Choroid plexus epithelial cell (primary cell): ENCODE measurements around the gene TRAF2.

ENCODE experiments used
- DNase-seq: peaks from one replicate; pipeline ENCODE4 v3.0.0-alpha.2; 2010; ENCODE audit warnings: low read depth
- H3K4me3 ChIP-seq: 2 replicates; pipeline ENCODE4 v1.5.1; 2011; ENCODE audit warnings: low read depth, mild to moderate bottlenecking, control low read depth, low read length, moderate library complexity
- CTCF ChIP-seq: conservative IDR thresholded peaks from 2 replicates; pipeline ENCODE4 v1.5.1; 2011; ENCODE audit warnings: low read depth, mild to moderate bottlenecking, control low read depth, inconsistent platforms, low read length, moderate library complexity

Gene TRAF2

GRCh38 chr9:136962701-136963248 is 76.5 kb downstream of the TRAF2 start:
- no peak overlapping the region for H3K4me3 ChIP-seq
- DNase-seq: no peak
- TF ChIP-seq CTCF: no peak

- no peak for DNase-seq
- TF ChIP-seq CTCF: no peak
- no peak overlapping the region for H3K4me3 ChIP-seq
Observed at GRCh38 chr9:136963341-136963740, 77.0 kb downstream of the TRAF2 start.

- TF ChIP-seq CTCF: no peak
- DNase-seq: no peak
- H3K4me3 ChIP-seq: no peak overlapping the region
Observed at GRCh38 chr9:136963751-136964150, 77.4 kb downstream of the TRAF2 start.

DNA sequence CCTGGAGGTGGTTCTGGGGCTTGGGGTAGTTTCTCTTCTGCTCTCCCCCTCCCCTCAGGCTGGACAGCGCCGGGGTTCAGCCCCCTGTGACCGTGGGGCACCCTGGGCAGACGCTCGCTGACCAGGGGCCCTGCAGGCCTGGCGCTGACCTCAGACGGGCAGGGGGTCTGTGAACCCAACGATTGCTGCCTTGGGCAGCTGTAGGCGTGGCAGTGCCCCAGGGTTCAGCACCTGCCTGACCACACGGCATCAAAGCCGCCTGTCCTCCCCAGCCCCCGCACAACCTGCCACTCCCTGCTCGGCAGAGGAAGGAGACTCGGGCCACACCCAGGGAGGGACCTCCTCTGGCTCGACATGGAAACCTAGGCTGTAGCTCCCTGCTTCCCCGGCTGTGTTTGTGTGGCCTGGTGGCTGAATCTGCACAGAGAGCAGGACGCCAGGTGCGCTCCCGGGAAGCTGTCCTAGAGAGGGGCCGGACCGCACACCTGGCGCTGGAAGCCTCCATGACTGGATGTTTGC is 77.9 kb downstream of the TRAF2 start:
- TF ChIP-seq CTCF: no peak
- H3K4me3 ChIP-seq: no peak overlapping the region
- no peak for DNase-seq

DNA sequence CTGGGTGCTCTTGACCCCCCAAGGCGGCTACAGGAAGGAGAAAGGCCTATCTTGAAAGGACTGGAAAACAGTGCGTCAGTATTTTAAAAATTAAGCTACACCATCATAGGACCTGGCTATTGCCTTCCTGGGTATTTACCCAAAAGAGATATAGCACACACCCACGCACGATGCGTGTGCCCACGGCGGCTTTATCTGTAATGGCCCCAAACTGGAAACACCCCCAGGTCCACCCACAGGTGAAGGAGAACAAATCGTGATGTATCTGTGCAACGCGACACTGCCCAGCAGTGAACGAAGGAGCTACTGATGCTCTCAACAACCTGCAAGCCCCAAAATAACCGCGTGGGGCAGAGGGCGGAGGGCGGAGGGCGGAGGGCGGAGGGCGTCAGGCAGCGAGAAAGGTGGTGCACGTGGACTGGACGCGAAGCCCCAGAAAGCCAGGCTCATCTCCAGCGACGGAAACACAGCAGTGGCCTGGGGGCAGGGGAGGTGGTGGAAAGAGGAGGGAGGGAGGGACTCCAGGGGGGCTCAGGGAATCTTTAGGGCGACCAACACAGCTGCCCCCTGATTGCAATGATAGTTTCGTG is 78.6 kb downstream of the TRAF2 start:
- TF ChIP-seq CTCF: no peak
- H3K4me3 ChIP-seq: no peak overlapping the region
- DNase-seq: no peak

- H3K4me3 ChIP-seq: no peak overlapping the region
- DNase-seq: no peak
- no peak for TF ChIP-seq CTCF
Observed at GRCh38 chr9:136965771-136966484, 79.6 kb downstream of the TRAF2 start.
